Liver (tissue), 9 donors: ENCODE data around the gene CCDC86. TPM values are rescaled to one million over a fixed set of nuclear protein-coding genes. Genes with fewer than 3 reads are reported as not detected.
"Not testable (repeated sequence)": the region's sequence is repeated elsewhere in the genome, so short reads cannot be mapped to it uniquely, and the experiment has no call there.

Experiments used
- DNase-seq: peaks from one replicate; pipeline ENCODE4 v3.0.0-alpha.2; 2017; ENCODE audit warnings: low spot score
- H3K27ac ChIP-seq, 2 donors: one replicate each; pipeline ENCODE4 v1.7.0; 2013; ENCODE audit warnings: inconsistent platforms in 2 of 2, low read length in 2 of 2, control low read depth in 1 of 2, low read depth in 1 of 2, mild to moderate bottlenecking in 1 of 2
- H3K27me3 ChIP-seq, 4 donors: one replicate each; pipeline versions ENCODE4 v1.6.1 to v1.7.0; 2013; ENCODE audit warnings: low read length in 3 of 4, inconsistent platforms in 1 of 4, mild to moderate bottlenecking in 1 of 4, moderate library complexity in 1 of 4; ENCODE audit not compliant: control insufficient read depth in 4 of 4, insufficient read depth in 4 of 4
- H3K36me3 ChIP-seq, 4 donors: one replicate each; pipeline versions ENCODE4 v1.6.1 to v1.7.0; 2013; ENCODE audit warnings: low read length in 3 of 4, mild to moderate bottlenecking in 3 of 4, low read depth in 1 of 4, moderate library complexity in 1 of 4; ENCODE audit not compliant: control insufficient read depth in 4 of 4, insufficient read depth in 3 of 4
- H3K4me1 ChIP-seq, 4 donors: one replicate each; pipeline versions ENCODE4 v1.6.1 to v1.7.0; 2013; ENCODE audit warnings: low read length in 3 of 4, mild to moderate bottlenecking in 3 of 4, moderate library complexity in 1 of 4; ENCODE audit not compliant: control insufficient read depth in 4 of 4, insufficient read depth in 4 of 4
- H3K4me3 ChIP-seq, 3 donors: one replicate each; pipeline versions ENCODE4 v1.6.1 to v1.7.0; 2013; ENCODE audit warnings: low read length in 3 of 3, control low read depth in 1 of 3, low read depth in 1 of 3, mild to moderate bottlenecking in 1 of 3
- H3K9ac ChIP-seq, 2 donors: one replicate each; pipeline ENCODE4 v1.7.0; 2013; ENCODE audit warnings: low read length in 2 of 2, mild to moderate bottlenecking in 2 of 2, moderate library complexity in 2 of 2, control low read depth in 1 of 2, low read depth in 1 of 2
- H3K9me3 ChIP-seq, 4 donors: one replicate each; pipeline versions ENCODE4 v1.6.1 to v1.7.0; 2013; ENCODE audit warnings: low read length in 3 of 4; ENCODE audit not compliant: control insufficient read depth in 4 of 4
- ATF3 ChIP-seq: IDR thresholded peaks from 2 replicates; pipeline ENCODE4 v1.6.1; 2016; ENCODE audit warnings: antibody characterized with exemption
- HNF4A ChIP-seq, 2 donors: conservative IDR thresholded peaks; 2 replicates each; pipeline ENCODE4 v1.6.1; 2016; ENCODE audit warnings: antibody characterized with exemption in 2 of 2, mild to moderate bottlenecking in 2 of 2
- JUND ChIP-seq, 2 donors: IDR thresholded peaks; 2 replicates each; pipeline ENCODE4 v1.6.1; 2016; ENCODE audit warnings: antibody characterized with exemption in 2 of 2
- MAX ChIP-seq: IDR thresholded peaks from 2 replicates; pipeline ENCODE4 v1.6.1; 2016; ENCODE audit warnings: antibody characterized with exemption
- RXRA ChIP-seq, 2 donors: IDR thresholded peaks; 2 replicates each; pipeline ENCODE4 v1.6.1; 2017 to 2018; ENCODE audit warnings: antibody characterized with exemption in 2 of 2, mild to moderate bottlenecking in 1 of 2
- SP1 ChIP-seq: IDR thresholded peaks from 2 replicates; pipeline ENCODE4 v1.6.1; 2018; ENCODE audit warnings: antibody characterized with exemption, mild to moderate bottlenecking
- TAF1 ChIP-seq: conservative IDR thresholded peaks from 2 replicates; pipeline ENCODE4 v1.6.1; 2016; ENCODE audit warnings: antibody characterized with exemption, mild to moderate bottlenecking
- YY1 ChIP-seq: IDR thresholded peaks from 2 replicates; pipeline ENCODE4 v1.6.1; 2016; ENCODE audit warnings: antibody characterized with exemption, mild to moderate bottlenecking
- WGBS: extraction: QIAGEN DNeasy Blood & Tissue Kit; methylation state at CpG from one replicate; pipeline ENCODE4 v1.1.7; 2013; 5-methylcytosine and 5-hydroxymethylcytosine counted together
- polyA plus RNA-seq, 2 donors: library from polyadenylated mRNA; stranded (reverse) in 1 of 2; unstranded in 1 of 2; fragments of 200-250 nt in 1 of 2; fragments of >200 nt in 1 of 2; fragmentation: Nextera tagmentation in 1 of 2; extraction: Ambion mirVana in 1 of 2; gene quantifications; one replicate each; pipeline versions ENCODE4 v1.2.1 to v1.2.3, GENCODE V29; 2013 to 2015
- total RNA-seq, 2 donors: library from RNA; depleted of rRNA; stranded (reverse); fragments of >200 nt; gene quantifications; one replicate each; pipeline ENCODE4 v1.2.3, GENCODE V29; 2014
- TF ChIP-seq, protein P1 (sequence below): fragments of 150-350 bp; IDR thresholded peaks from 2 replicates; pipeline ENCODE4 v1.5.1; 2017; ENCODE audit warnings: improper control_type of control experiment, low read depth, low read length; ENCODE audit not compliant: missing input control
- TF ChIP-seq, protein P2 (sequence below): IDR thresholded peaks from 2 replicates; pipeline ENCODE4 v1.6.1; 2016; ENCODE audit warnings: antibody characterized with exemption, mild to moderate bottlenecking
- donor health status: healthy.
- donor health status: healthy.
- donor health status: healthy.
- donor health status: healthy.
- donor health status: healthy.

Gene CCDC86
- total and polyA plus RNA-seq, 4 donors, result 5.0 to 9.4 (median 5.7) TPM

- no peak for DNase-seq
- no peak for TF ChIP-seq SP1
- TF ChIP-seq, protein P1, sequence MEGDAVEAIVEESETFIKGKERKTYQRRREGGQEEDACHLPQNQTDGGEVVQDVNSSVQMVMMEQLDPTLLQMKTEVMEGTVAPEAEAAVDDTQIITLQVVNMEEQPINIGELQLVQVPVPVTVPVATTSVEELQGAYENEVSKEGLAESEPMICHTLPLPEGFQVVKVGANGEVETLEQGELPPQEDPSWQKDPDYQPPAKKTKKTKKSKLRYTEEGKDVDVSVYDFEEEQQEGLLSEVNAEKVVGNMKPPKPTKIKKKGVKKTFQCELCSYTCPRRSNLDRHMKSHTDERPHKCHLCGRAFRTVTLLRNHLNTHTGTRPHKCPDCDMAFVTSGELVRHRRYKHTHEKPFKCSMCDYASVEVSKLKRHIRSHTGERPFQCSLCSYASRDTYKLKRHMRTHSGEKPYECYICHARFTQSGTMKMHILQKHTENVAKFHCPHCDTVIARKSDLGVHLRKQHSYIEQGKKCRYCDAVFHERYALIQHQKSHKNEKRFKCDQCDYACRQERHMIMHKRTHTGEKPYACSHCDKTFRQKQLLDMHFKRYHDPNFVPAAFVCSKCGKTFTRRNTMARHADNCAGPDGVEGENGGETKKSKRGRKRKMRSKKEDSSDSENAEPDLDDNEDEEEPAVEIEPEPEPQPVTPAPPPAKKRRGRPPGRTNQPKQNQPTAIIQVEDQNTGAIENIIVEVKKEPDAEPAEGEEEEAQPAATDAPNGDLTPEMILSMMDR, result no peak
- no peak for TF ChIP-seq TAF1
- TF ChIP-seq ATF3, result no peak
- TF ChIP-seq MAX, result no peak
- no peak overlapping the region for H3K9ac ChIP-seq
- 72% methylated on average over 4 of the region's 4 CpGs for WGBS
- H3K9me3 ChIP-seq, result peaks cover 0 to 5% (median 3%) of the 10 kb centered on the region in 4 donors
- H3K36me3 ChIP-seq, result no peaks in the 10 kb centered on the region
- no peaks in the 10 kb centered on the region for H3K27me3 ChIP-seq
- H3K4me1 ChIP-seq, result no peaks in the 10 kb centered on the region
- no peak overlapping the region for H3K27ac ChIP-seq
- H3K4me3 ChIP-seq, result no peak overlapping the region
Observed at GRCh38 chr11:60818057-60818456, 23.9 kb upstream of the CCDC86 start.

DNA sequence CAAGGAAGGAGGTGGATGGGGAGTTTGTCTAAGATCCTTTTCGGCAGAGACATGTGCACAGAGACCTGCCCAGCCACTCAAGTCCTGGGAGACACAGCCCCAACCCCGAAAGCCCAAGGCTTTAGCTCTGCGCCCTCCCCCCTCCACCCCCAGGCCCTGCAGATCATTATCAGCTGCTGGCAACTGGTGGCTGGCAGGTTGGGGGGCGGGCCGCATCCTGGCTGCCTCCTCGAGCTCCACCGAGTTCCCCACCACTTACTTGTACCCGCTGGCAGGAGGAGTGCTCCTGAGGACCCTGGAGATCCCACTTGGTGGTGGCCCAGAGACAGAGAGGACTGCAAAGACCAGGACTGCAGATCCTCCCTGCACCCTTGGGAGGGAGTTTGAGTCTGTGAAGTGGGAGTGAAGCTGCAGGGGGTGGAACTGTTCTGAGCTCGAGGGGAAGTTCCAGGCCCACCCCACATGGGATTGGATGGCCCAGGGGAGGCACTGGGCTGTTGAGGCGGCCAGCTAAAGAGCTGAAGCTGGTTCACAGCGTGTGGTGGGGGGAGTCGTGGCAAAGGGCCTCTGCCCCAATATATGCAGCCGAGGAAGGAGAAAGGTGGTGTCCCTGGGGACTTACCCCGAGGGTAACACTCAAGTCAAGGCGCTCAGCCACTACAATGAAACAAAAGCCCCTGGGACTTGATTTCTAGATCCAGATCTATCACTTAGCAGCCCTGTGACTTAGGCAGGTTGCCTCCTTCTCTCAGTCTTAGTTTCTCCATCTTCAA, 19.9 kb upstream of the CCDC86 start:
- Histone ChIP-seq H3K36me3 (no peaks in the 10 kb centered on the region), H3K27ac (no peak overlapping the region), H3K9ac (no peak overlapping the region), H3K27me3 (no peaks in the 10 kb centered on the region), H3K9me3 (no peaks in the 10 kb centered on the region), H3K4me1 (no peaks in the 10 kb centered on the region), H3K4me3 (no peak overlapping the region)
- WGBS, result 76% methylated on average over 15 of the region's 15 CpGs
- no peak for DNase-seq
- no peak for TF ChIP-seq HNF4A (conservative IDR thresholded peaks at IDR 0.05)
- TF ChIP-seq, protein P2, sequence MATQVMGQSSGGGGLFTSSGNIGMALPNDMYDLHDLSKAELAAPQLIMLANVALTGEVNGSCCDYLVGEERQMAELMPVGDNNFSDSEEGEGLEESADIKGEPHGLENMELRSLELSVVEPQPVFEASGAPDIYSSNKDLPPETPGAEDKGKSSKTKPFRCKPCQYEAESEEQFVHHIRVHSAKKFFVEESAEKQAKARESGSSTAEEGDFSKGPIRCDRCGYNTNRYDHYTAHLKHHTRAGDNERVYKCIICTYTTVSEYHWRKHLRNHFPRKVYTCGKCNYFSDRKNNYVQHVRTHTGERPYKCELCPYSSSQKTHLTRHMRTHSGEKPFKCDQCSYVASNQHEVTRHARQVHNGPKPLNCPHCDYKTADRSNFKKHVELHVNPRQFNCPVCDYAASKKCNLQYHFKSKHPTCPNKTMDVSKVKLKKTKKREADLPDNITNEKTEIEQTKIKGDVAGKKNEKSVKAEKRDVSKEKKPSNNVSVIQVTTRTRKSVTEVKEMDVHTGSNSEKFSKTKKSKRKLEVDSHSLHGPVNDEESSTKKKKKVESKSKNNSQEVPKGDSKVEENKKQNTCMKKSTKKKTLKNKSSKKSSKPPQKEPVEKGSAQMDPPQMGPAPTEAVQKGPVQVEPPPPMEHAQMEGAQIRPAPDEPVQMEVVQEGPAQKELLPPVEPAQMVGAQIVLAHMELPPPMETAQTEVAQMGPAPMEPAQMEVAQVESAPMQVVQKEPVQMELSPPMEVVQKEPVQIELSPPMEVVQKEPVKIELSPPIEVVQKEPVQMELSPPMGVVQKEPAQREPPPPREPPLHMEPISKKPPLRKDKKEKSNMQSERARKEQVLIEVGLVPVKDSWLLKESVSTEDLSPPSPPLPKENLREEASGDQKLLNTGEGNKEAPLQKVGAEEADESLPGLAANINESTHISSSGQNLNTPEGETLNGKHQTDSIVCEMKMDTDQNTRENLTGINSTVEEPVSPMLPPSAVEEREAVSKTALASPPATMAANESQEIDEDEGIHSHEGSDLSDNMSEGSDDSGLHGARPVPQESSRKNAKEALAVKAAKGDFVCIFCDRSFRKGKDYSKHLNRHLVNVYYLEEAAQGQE, result no peak
- no peak for TF ChIP-seq JUND (IDR thresholded peaks at IDR 0.05)
- TF ChIP-seq TAF1, result no peak
- TF ChIP-seq, protein P1, result no peak
- TF ChIP-seq RXRA (IDR thresholded peaks at IDR 0.05), result no peak
- no peak for TF ChIP-seq YY1

GRCh38 chr11:60823745-60824306, 18.1 kb upstream of the CCDC86 start:
- DNase-seq, H3K4me1 ChIP-seq, H3K4me3 ChIP-seq, H3K9ac ChIP-seq, H3K36me3 ChIP-seq, H3K27ac ChIP-seq, H3K9me3 ChIP-seq, H3K27me3 ChIP-seq: not testable (repeated sequence)
- 87% methylated on average over 5 of the region's 5 CpGs for WGBS
